ENCODE measurements around the gene SOX1.

The SOX1 gene

DNA sequence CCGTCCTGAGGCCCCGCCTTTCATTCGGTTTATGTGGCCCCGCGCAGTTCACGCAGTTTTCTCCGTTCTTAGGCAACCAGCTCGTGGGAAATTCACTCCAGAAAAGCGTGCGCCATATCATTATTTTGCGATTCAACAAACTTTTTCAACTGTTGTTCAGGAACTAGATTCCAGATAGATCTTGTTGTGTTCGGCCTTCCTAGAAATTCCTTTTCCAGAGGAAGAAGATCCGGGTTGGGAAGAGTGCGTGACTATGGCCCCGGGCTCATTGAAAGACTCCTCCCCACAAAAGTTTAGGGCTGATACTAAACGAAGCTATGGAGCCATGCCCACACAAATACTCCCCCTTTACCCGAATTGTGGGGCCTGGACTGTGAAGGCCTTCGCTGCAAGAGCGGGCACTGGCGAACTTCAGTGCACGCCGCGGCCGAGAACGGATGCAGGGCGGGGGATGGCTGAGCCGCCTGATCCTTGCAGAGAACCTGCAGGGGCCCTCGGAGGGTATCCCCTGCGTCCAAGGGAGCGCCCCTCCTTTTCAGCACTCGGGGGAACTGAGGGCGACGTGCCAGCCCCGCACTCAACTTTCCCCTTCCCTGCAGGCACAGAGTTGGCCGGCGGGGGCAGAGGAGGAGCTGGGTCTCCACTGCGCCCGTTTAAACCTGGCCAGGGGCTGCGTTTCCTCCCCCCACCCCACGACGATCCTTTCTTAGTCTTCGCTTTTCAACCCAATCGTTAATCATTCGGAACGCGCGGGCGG, 904 bp upstream of the SOX1 start:
- no peak overlapping the region for H3K4me3 ChIP-seq (ENCODE audit: low read depth, low read length)
- TF ChIP-seq, protein P1, sequence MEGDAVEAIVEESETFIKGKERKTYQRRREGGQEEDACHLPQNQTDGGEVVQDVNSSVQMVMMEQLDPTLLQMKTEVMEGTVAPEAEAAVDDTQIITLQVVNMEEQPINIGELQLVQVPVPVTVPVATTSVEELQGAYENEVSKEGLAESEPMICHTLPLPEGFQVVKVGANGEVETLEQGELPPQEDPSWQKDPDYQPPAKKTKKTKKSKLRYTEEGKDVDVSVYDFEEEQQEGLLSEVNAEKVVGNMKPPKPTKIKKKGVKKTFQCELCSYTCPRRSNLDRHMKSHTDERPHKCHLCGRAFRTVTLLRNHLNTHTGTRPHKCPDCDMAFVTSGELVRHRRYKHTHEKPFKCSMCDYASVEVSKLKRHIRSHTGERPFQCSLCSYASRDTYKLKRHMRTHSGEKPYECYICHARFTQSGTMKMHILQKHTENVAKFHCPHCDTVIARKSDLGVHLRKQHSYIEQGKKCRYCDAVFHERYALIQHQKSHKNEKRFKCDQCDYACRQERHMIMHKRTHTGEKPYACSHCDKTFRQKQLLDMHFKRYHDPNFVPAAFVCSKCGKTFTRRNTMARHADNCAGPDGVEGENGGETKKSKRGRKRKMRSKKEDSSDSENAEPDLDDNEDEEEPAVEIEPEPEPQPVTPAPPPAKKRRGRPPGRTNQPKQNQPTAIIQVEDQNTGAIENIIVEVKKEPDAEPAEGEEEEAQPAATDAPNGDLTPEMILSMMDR (IDR thresholded peaks at IDR 0.05; ENCODE audit: control insufficient read depth, extremely low read depth, insufficient read depth), result no peak
- no peak for DNase-seq (ENCODE audit: low read depth)

DNA sequence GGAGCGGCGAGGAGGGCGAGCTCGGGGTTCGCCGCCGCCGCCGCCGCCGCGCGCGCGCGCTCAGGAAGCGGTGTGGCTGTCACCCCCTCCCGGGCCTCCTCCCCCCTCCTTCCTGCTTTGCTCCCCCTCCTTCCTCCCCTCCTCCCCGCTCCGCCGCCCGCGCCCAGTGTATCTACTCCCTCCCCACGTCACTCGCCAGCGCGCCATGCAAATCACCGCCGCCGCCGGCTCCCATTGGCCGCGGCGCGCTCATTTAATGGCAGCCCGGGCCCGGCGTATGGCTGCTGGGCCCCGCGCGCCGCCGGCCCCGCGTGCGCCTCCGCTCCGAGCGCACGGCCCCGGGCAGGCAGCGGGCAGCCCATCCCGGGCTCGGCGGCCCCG, 335 bp upstream of the SOX1 start:
- no peak overlapping the region for H3K4me3 ChIP-seq (ENCODE audit: low read depth, low read length)
- TF ChIP-seq, protein P1 (IDR thresholded peaks at IDR 0.05; ENCODE audit: control insufficient read depth, extremely low read depth, insufficient read depth), result no peak
- no peak for DNase-seq (ENCODE audit: low read depth)

DNA sequence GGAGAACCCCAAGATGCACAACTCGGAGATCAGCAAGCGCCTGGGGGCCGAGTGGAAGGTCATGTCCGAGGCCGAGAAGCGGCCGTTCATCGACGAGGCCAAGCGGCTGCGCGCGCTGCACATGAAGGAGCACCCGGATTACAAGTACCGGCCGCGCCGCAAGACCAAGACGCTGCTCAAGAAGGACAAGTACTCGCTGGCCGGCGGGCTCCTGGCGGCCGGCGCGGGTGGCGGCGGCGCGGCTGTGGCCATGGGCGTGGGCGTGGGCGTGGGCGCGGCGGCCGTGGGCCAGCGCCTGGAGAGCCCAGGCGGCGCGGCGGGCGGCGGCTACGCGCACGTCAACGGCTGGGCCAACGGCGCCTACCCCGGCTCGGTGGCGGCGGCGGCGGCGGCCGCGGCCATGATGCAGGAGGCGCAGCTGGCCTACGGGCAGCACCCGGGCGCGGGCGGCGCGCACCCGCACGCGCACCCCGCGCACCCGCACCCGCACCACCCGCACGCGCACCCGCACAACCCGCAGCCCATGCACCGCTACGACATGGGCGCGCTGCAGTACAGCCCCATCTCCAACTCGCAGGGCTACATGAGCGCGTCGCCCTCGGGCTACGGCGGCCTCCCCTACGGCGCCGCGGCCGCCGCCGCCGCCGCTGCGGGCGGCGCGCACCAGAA, 1.1 kb downstream of the SOX1 start:
- no peak for DNase-seq (ENCODE audit: low read depth)
- TF ChIP-seq, protein P1 (IDR thresholded peaks at IDR 0.05; ENCODE audit: control insufficient read depth, extremely low read depth, insufficient read depth), result no peak
- H3K4me3 ChIP-seq (ENCODE audit: low read depth, low read length), result no peak overlapping the region

DNA sequence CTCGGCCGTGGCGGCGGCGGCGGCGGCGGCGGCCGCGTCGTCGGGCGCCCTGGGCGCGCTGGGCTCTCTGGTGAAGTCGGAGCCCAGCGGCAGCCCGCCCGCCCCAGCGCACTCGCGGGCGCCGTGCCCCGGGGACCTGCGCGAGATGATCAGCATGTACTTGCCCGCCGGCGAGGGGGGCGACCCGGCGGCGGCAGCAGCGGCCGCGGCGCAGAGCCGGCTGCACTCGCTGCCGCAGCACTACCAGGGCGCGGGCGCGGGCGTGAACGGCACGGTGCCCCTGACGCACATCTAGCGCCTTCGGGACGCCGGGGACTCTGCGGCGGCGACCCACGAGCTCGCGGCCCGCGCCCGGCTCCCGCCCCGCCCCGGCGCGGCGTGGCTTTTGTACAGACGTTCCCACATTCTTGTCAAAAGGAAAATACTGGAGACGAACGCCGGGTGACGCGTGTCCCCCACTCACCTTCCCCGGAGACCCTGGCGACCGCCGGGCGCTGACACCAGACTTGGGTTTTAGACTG, 1.7 kb downstream of the SOX1 start:
- TF ChIP-seq, protein P1 (IDR thresholded peaks at IDR 0.05; ENCODE audit: control insufficient read depth, extremely low read depth, insufficient read depth), result no peak
- no peak for DNase-seq (ENCODE audit: low read depth)
- no peak overlapping the region for H3K4me3 ChIP-seq (ENCODE audit: low read depth, low read length)

DNA sequence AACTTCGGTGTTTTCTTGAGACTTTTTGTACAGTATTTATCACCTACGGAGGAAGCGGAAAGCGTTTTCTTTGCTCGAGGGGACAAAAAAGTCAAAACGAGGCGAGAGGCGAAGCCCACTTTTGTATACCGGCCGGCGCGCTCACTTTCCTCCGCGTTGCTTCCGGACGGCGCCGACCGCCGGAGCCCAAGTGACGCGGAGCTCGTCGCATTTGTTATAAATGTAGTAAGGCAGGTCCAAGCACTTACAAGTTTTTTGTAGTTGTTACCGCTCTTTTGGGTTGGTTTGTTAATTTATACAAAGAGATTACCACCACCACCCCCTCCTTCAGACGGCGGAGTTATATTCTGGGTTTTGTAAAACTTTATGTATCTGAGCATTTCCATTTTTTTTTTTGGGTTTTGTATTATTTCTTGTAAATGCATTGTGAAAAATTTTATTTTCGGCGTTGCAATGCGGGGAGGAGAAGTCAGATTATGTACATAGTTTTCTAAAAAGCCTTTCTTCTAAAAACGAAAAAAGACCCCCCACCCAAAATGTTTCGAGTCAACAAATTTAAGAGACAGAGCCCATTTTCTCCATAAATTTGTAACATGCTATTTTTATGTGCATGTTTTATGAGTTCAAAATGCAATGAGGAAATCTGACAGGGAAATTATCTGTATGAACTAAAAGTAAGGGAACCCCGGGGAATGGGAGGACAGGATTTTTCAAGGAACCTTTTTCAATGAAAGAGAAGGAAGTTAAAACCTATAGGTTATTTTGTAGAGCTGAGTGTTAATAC, 2.3 kb downstream of the SOX1 start:
- H3K4me3 ChIP-seq (ENCODE audit: low read depth, low read length), result no peak overlapping the region
- TF ChIP-seq, protein P1 (IDR thresholded peaks at IDR 0.05; ENCODE audit: control insufficient read depth, extremely low read depth, insufficient read depth), result no peak
- DNase-seq (ENCODE audit: low read depth), result no peak

DNA sequence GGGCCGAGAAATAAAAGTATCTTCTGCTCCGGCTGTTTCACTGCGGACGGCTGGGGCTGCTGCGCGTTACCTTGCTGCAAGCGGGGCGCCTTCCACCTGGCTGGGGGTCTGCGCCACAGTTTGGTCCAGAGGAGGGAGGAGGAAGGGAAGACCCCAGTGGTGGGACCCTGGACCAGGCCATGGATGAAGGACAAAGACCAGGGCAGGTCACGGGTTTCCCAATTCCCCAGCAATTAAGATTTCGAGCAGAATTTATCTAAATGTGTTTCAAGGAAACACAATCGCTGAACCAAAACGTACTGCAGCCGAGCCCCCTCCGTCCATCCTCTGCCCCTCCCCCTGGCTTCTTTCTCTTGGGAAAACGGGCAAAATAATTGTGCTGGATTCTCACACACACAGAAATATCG, 2.9 kb downstream of the SOX1 start:
- no peak for DNase-seq (ENCODE audit: low read depth)
- TF ChIP-seq, protein P1 (IDR thresholded peaks at IDR 0.05; ENCODE audit: control insufficient read depth, extremely low read depth, insufficient read depth), result no peak
- no peak overlapping the region for H3K4me3 ChIP-seq (ENCODE audit: low read depth, low read length)
